Measurements from ENCODE around the gene POPDC2. TPM values are rescaled to one million over a fixed set of nuclear protein-coding genes. Genes with fewer than 3 reads are reported as not detected.

The POPDC2 gene
- total RNA-seq, 2 donors from 2014 or later = 0.95 to 1.6 TPM

DNA sequence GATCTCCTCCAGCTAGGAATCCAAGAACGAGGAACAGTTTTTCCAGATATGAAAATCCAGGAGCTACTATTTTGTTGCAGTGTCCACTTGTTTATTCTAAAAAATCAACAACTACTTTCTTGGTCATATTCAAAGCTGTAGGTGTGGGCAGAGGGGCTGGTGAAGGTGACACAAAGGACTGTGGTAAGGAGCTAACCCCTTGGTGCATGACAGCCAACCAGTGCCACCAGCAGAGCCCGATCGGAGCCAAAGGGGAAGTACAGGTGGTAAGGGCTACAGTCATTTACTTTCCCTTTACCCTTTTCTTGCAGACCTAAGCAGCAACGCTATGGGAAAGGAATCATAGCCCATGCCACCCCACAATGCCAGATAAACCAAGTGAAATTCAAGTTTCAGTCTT is 32.0 kb downstream of the POPDC2 start:
- H3K9ac ChIP-seq (ENCODE audit: extremely low read depth, low read length, poor library complexity, severe bottlenecking) = no peak overlapping the region
- no peak overlapping the region for H3K4me3 Mint-ChIP-seq
- peaks cover 4% of the 10 kb centered on the region for H3K9me3 ChIP-seq (ENCODE audit: control insufficient read depth, low read length)
- no peak overlapping the region for H3K27ac ChIP-seq (ENCODE audit: low read depth, low read length)
- 95 to 96% methylated on average over 3 to 4 of the region's 4 CpGs for whole genome bisulfite sequencing, 2 experiments (ENCODE audit: insufficient coverage in 1 of 2, insufficient read length in 1 of 2)
- no peaks in the 10 kb centered on the region for H3K9me3 Mint-ChIP-seq
- peaks cover 3% of the 10 kb centered on the region for H3K4me1 ChIP-seq (ENCODE audit: control insufficient read depth, insufficient read depth, low read length)
- H3K36me3 Mint-ChIP-seq (ENCODE audit: low read depth) = no peaks in the 10 kb centered on the region
- no peak for TF ChIP-seq CTCF (conservative IDR thresholded peaks at IDR 0.05)
- no peak for DNase-seq
- H3K36me3 ChIP-seq (ENCODE audit: control insufficient read depth, insufficient read depth, low read length) = no peaks in the 10 kb centered on the region
- peaks cover 15% of the 10 kb centered on the region for H3K4me1 Mint-ChIP-seq
- H3K27ac Mint-ChIP-seq = no peak overlapping the region
- no peak overlapping the region for H3K4me3 ChIP-seq (ENCODE audit: low read length)
- no peaks in the 10 kb centered on the region for H3K27me3 ChIP-seq (ENCODE audit: control insufficient read depth, insufficient read depth, low read length, poor library complexity, severe bottlenecking)
- H3K27me3 Mint-ChIP-seq (ENCODE audit: insufficient read depth) = peaks cover 4% of the 10 kb centered on the region

GRCh38 chr3:119627461-119627860 is 32.9 kb downstream of the POPDC2 start:
- Mint-ChIP-seq H3K27me3 (ENCODE audit: insufficient read depth) (peaks cover 4% of the 10 kb centered on the region), H3K9me3 (no peaks in the 10 kb centered on the region), H3K36me3 (ENCODE audit: low read depth) (no peaks in the 10 kb centered on the region), H3K4me1 (peaks cover 15% of the 10 kb centered on the region), H3K27ac (no peak overlapping the region), H3K4me3 (no peak overlapping the region)
- TF ChIP-seq CTCF (conservative IDR thresholded peaks at IDR 0.05) = no peak
- no peaks in the 10 kb centered on the region for H3K27me3 ChIP-seq (ENCODE audit: control insufficient read depth, insufficient read depth, low read length, poor library complexity, severe bottlenecking)
- 90 to 95% methylated on average over 7 to 8 of the region's 8 CpGs for WGBS, 2 experiments (ENCODE audit: insufficient coverage in 1 of 2, insufficient read length in 1 of 2)
- no peaks in the 10 kb centered on the region for H3K36me3 ChIP-seq (ENCODE audit: control insufficient read depth, insufficient read depth, low read length)
- no peak for DNase-seq
- H3K4me3 ChIP-seq (ENCODE audit: low read length) = no peak overlapping the region
- no peak overlapping the region for H3K9ac ChIP-seq (ENCODE audit: extremely low read depth, low read length, poor library complexity, severe bottlenecking)
- H3K9me3 ChIP-seq (ENCODE audit: control insufficient read depth, low read length) = peaks cover 4% of the 10 kb centered on the region
- H3K27ac ChIP-seq (ENCODE audit: low read depth, low read length) = no peak overlapping the region
- peaks cover 3% of the 10 kb centered on the region for H3K4me1 ChIP-seq (ENCODE audit: control insufficient read depth, insufficient read depth, low read length)

GRCh38 chr3:119626196-119626595 is 34.2 kb downstream of the POPDC2 start:
- H3K36me3 ChIP-seq (ENCODE audit: control insufficient read depth, insufficient read depth, low read length) = no peaks in the 10 kb centered on the region
- Mint-ChIP-seq H3K4me3 (no peak overlapping the region), H3K4me1 (peaks cover 15% of the 10 kb centered on the region), H3K27ac (no peak overlapping the region), H3K27me3 (ENCODE audit: insufficient read depth) (peaks cover 4% of the 10 kb centered on the region), H3K9me3 (no peaks in the 10 kb centered on the region), H3K36me3 (ENCODE audit: low read depth) (no peaks in the 10 kb centered on the region)
- no peaks in the 10 kb centered on the region for H3K27me3 ChIP-seq (ENCODE audit: control insufficient read depth, insufficient read depth, low read length, poor library complexity, severe bottlenecking)
- H3K27ac ChIP-seq (ENCODE audit: low read depth, low read length) = no peak overlapping the region
- H3K9ac ChIP-seq (ENCODE audit: extremely low read depth, low read length, poor library complexity, severe bottlenecking) = no peak overlapping the region
- H3K4me3 ChIP-seq (ENCODE audit: low read length) = no peak overlapping the region
- no peak for TF ChIP-seq CTCF (conservative IDR thresholded peaks at IDR 0.05)
- peaks cover 4% of the 10 kb centered on the region for H3K9me3 ChIP-seq (ENCODE audit: control insufficient read depth, low read length)
- DNase-seq = no peak
- WGBS, 2 experiments (ENCODE audit: insufficient coverage in 1 of 2, insufficient read length in 1 of 2) = 92% methylated on average over 1 of the region's 1 CpG; no CpG with 5 or more reads in 1 of the 2 experiments
- peaks cover 3% of the 10 kb centered on the region for H3K4me1 ChIP-seq (ENCODE audit: control insufficient read depth, insufficient read depth, low read length)

Measured in endodermal cell (in vitro differentiated cells).